SK-N-MC (cell line): ENCODE results near the gene CXCR3.

Experiments
- DNase-seq: peaks from one replicate; pipeline ENCODE4 v3.0.0-alpha.2; 2011; ENCODE audit warnings: low read depth, low spot score
- H3K27ac ChIP-seq: fragments of 200-600 bp; sonication (generic); 2 replicates; pipeline ENCODE4 v1.5.1; 2016; ENCODE audit warnings: mixed run types
- H3K36me3 ChIP-seq: fragments of 200-600 bp; sonication (generic); 2 replicates; pipeline ENCODE4 v1.6.1; 2017; ENCODE audit warnings: antibody characterized with exemption, low read length, mixed read lengths; ENCODE audit not compliant: insufficient read depth
- H3K4me3 ChIP-seq: fragments of 200-600 bp; sonication (generic); 2 replicates; pipeline ENCODE4 v1.5.1; 2016
- H3K9ac ChIP-seq: fragments of 200-600 bp; sonication (generic); 2 replicates; pipeline ENCODE4 v1.8.0; 2017; ENCODE audit warnings: mixed run types, mixed read lengths; ENCODE audit not compliant: insufficient read length
- H3K9me3 ChIP-seq: fragments of 200-600 bp; sonication (generic); 2 replicates; pipeline ENCODE4 v1.6.1; 2017; ENCODE audit warnings: low read depth, mild to moderate bottlenecking, antibody characterized with exemption, low read length, moderate library complexity, mixed read lengths
- EZH2 ChIP-seq: fragments of 200-600 bp; sonication (generic); IDR thresholded peaks from one replicate; pipeline ENCODE4 v1.6.1; 2017; ENCODE audit warnings: antibody characterized with exemption
- FOXP2 ChIP-seq: optimal IDR thresholded peaks from 2 replicates; pipeline ENCODE3; 2011; ENCODE audit warnings: mild to moderate bottlenecking, moderate library complexity; ENCODE audit not compliant: insufficient read depth; ENCODE audit errors: extremely low read length, control extremely low read depth
- POLR2AphosphoS5 ChIP-seq: IDR thresholded peaks from 2 replicates; pipeline ENCODE4 v1.6.1; 2012; ENCODE audit warnings: mild to moderate bottlenecking, low read depth, low read length, borderline replicate concordance

Gene CXCR3

DNA sequence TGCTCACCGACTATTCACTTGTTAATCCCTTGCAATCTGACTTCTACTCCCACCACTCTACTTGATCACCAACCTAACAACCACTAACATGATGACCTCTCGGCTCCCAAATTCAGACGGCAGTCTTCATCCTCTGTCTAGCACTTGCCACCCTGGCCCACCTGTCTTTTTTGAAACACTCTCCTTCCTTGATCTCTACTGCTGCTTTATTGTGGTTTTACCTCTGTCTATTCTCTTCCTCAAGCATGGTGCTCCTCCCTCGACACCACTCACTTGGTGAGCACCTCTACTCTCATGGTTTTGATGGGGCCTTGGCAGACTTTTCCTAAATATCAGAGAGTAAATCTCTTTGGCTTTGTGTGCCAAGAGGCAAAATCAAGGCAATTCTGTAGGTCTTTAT lies 21.7 kb upstream of the CXCR3 start:
- Histone ChIP-seq H3K9me3 (no peaks in the 10 kb centered on the region), H3K9ac (no peak overlapping the region), H3K4me3 (no peak overlapping the region), H3K27ac (no peak overlapping the region), H3K36me3 (no peaks in the 10 kb centered on the region)
- TF ChIP-seq FOXP2 (no peak), POLR2AphosphoS5 (no peak), EZH2 (no peak)
- no peak for DNase-seq

GRCh38 chrX:71638409-71638808 lies 20.1 kb upstream of the CXCR3 start:
- Histone ChIP-seq H3K4me3 (no peak overlapping the region), H3K36me3 (no peaks in the 10 kb centered on the region), H3K9ac (no peak overlapping the region), H3K9me3 (no peaks in the 10 kb centered on the region), H3K27ac (no peak overlapping the region)
- TF ChIP-seq EZH2 (no peak), FOXP2 (no peak), POLR2AphosphoS5 (no peak)
- DNase-seq = no peak

DNA sequence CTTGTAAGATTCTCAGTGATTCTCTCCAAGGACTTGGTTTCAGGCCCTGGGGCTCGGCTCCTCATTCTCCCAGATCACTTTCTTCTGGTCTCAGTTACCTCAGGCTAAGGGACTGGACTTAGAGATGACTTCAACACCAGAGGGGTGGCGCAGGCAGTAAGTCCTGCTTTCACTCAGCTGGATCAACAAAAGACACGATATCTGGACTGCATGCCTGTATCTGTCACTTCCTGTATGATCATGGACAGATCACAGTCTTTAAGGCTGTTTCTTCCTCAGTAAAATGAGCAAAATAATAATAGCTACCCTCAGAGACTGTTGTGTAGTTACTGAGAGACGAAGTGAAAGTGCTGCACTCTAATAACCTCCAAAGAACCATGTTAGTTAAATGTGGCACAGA lies 19.5 kb upstream of the CXCR3 start:
- Histone ChIP-seq H3K27ac (no peak overlapping the region), H3K36me3 (no peaks in the 10 kb centered on the region), H3K9me3 (no peaks in the 10 kb centered on the region), H3K9ac (no peak overlapping the region), H3K4me3 (no peak overlapping the region)
- TF ChIP-seq FOXP2 = no peak
- no peak for TF ChIP-seq EZH2
- no peak for TF ChIP-seq POLR2AphosphoS5
- DNase-seq = no peak

GRCh38 chrX:71637253-71637618 lies 18.9 kb upstream of the CXCR3 start:
- Histone ChIP-seq H3K9me3 (no peaks in the 10 kb centered on the region), H3K9ac (no peak overlapping the region), H3K27ac (no peak overlapping the region), H3K36me3 (no peaks in the 10 kb centered on the region), H3K4me3 (no peak overlapping the region)
- DNase-seq = no peak
- TF ChIP-seq POLR2AphosphoS5 (no peak), EZH2 (no peak), FOXP2 (no peak)

DNA sequence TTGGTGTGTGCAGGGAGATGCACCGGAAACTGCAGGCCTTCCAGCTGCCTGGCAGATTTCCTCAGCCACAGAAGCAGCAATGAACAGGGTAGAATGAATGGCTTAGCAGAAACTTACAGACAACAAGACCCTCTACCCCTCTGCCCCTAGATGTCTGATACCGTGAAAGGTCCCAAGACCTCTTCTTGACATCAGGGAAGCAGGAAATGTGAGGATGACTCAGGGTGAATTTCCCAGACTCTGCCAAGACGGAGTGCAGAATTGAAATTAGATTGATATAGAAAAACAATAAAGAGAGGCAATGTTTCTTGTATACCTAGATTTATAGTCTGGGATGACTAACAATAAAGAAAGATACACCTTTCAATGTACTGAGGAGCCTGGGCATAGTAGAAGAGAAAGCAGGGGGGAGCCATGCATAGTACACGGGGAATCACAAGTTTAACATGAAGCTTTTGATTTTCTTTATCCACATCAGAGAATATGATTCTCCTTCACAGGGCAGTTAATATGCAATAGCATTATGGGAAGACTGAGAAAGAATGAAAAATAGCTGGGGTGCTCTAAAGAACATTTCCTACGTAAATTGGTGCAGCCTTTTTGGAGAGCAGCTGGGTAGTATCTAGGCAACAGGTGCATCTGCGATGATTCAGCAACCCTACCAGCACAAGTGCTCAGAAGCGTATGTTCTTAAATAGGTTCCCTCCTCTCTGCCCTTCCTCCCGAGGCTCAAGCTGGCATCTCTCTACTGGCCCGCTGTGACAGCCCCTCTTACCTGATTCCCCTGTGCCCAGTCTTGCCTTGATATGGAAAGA lies 18.3 kb upstream of the CXCR3 start:
- no peak overlapping the region for H3K4me3 ChIP-seq
- no peaks in the 10 kb centered on the region for H3K36me3 ChIP-seq
- H3K27ac ChIP-seq = no peak overlapping the region
- H3K9ac ChIP-seq = no peak overlapping the region
- TF ChIP-seq EZH2 (no peak), FOXP2 (no peak), POLR2AphosphoS5 (no peak)
- no peak for DNase-seq
- H3K9me3 ChIP-seq = no peaks in the 10 kb centered on the region

GRCh38 chrX:71634366-71634765 lies 16.1 kb upstream of the CXCR3 start:
- no peak for DNase-seq
- no peaks in the 10 kb centered on the region for H3K9me3 ChIP-seq
- TF ChIP-seq POLR2AphosphoS5 = no peak
- TF ChIP-seq FOXP2 = no peak
- TF ChIP-seq EZH2 = no peak
- no peak overlapping the region for H3K4me3 ChIP-seq
- H3K36me3 ChIP-seq = no peaks in the 10 kb centered on the region
- no peak overlapping the region for H3K27ac ChIP-seq
- no peak overlapping the region for H3K9ac ChIP-seq

DNA sequence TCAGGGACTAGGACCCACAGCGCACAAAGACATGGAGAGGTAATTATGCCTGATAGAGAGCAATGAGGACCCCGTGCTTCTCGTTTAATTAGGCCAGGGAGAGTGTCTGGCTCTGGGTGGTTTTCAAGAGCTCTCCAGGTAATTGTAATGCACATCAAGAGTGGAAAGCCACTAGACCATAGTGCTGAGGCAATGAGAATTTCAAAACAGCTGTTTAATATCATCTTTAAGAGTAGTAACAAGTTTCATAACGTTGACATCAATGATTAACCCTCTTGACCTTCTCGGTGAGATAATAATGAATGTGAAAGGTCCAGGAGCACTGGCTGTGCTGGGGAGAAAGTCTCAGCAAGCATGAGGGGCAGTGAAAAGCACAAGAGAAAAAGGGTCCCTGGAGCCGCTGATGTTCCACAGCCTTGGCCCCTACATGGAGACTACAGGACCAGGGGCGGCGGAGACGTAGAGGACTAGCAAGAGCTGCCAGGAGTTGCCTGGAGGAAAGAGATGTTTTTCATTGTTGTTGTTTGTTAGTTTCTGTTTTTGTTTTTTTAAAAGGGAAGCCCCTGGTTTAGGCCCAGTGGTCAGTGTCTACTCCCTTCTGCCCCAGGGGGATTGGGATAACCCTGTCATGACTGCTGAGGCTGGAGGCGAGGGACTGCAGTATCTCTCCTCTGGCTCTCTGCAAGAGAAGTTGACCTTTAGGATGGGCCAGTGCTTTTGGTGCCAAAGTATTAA lies 14.8 kb upstream of the CXCR3 start:
- Histone ChIP-seq H3K27ac (no peak overlapping the region), H3K9me3 (no peaks in the 10 kb centered on the region), H3K4me3 (no peak overlapping the region), H3K36me3 (no peaks in the 10 kb centered on the region), H3K9ac (no peak overlapping the region)
- TF ChIP-seq POLR2AphosphoS5 (no peak), EZH2 (no peak), FOXP2 (no peak)
- DNase-seq = no peak

DNA sequence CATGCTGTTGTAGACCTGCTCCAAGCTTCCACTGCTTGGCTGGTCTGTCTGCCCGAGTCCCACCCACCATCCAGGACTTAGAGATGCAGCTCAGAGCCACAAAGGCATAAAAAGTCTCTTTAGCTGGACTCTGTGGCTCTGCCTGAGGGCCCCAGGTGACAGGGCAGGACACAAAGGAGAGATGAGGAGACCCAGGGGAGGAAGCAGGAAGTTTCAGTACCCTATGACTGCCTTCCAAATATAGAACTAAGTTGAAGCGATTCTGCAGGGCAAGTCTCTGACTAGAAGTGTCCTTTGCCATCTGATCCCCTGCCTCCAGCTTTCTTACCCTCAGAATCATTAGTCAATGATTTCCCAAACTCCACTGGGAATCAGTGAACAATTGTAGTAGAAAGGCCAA lies 11.2 kb upstream of the CXCR3 start:
- no peak for TF ChIP-seq FOXP2
- no peak for TF ChIP-seq POLR2AphosphoS5
- no peak for TF ChIP-seq EZH2
- no peak overlapping the region for H3K9ac ChIP-seq
- no peaks in the 10 kb centered on the region for H3K9me3 ChIP-seq
- H3K27ac ChIP-seq = no peak overlapping the region
- H3K36me3 ChIP-seq = no peaks in the 10 kb centered on the region
- no peak overlapping the region for H3K4me3 ChIP-seq
- DNase-seq = no peak
